ENCODE measurements around the gene ZDHHC4.
"Not testable (repeated sequence)": the region's sequence is repeated elsewhere in the genome, so short reads cannot be mapped to it uniquely, and the experiment has no call there.

ZDHHC4 gene

DNA sequence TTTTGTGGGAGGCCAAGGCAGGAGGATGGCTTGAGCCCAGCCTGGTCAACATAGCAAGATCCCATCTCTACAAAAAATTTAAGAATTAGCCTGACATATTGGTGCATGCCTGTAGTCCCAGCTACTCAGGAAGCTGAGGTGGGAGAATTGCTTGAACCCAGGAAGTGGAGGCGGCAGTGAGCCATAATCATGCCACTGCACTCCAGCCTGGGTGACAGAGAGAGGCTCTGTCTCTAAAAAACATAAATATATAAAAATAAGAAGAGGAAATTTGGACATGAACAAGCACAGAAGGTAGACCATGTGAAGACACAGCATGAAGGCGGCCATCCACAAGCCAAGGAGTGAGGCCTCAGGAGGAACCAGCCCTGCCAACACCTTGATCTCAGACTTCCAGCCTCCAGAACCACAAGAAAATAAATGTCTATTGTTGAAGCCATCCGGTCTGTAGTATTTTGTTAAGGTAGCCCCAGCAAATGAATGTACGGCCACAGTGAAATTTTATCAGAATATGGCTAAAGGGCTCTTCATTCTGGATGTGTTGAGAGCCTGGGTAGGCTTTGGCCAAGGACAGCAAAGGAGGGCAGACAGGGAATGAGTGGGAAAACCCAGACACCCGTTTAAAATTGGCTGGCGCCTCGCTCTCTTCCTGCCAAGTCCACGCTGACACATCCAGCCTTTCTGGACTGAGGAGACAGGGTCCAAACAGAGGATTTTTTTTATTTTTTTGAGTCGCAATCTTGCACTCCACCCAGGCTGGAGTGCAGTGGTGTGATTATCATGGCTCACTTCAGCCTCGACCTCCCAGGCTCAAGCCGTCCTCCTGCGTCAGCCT lies 13.1 kb upstream of the ZDHHC4 start:
- no peak for DNase-seq

DNA sequence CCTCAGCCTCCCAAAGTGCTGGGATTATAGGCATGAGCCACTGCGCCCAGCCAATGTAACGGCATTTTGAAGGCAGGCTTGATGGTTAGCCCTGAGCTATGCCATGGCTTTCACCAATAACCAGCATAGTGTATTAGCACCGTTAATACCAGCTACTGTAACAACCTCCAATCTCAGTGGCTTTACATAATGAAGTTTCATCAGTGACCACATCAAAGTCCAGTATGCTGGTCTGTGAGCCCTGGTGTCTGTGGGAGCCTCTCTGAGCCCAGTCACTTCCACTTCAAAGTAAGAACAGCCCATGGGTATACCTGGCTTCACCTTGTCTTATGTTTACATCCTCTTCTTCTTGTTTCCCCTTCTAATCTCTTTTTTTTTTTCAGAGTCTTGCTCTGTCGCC lies 11.6 kb upstream of the ZDHHC4 start:
- no peak for DNase-seq

DNA sequence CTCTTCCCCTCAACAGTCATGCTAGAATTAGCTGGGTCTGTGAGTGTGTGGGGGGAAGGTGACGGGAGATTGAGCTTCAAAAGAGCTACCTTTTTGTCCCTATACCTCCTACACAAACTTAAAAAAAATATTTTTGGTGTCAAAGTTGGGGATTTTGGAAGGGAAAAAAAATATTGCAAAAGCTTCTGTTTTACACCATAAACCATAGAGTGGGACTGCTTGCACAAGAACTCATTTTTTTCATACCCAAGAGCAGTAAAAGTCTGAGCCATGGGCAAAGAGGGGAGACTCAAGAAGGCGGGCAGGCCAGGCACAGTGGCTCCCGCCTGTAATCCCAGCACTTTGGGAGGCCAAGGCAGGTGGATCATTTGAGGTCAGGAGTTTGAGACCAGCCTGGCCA lies 9.4 kb upstream of the ZDHHC4 start:
- no peak for DNase-seq

DNA sequence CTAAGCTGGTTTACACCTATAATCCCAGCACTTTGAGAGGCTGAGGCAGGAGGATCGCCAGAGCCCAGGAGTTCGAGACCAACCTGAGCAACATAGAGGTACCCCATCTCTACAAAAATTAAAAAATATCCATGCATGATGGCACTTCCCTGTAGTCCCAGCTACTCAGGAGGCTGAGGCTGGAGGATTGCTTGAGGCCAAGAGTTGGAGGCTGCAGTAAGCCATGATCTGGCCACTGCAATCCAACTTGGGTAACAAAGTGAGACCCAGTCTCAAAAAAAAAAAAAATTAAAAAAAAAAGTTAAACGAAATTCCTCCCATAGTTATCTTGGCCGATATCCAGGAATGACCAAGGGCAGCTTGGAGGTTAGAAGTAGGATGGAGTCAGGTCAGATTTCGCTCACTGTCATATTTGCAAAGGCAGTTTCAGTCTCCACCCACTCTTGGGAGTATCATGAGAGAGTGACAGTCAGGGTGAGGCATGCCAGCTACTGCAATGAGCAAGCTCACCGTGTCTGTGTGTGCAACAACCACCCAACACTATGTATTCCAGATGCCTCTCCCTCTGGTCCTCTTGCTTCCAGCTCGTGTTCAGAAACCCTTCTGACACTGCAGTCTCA lies 6.0 kb upstream of the ZDHHC4 start:
- DNase-seq = no peak

DNA sequence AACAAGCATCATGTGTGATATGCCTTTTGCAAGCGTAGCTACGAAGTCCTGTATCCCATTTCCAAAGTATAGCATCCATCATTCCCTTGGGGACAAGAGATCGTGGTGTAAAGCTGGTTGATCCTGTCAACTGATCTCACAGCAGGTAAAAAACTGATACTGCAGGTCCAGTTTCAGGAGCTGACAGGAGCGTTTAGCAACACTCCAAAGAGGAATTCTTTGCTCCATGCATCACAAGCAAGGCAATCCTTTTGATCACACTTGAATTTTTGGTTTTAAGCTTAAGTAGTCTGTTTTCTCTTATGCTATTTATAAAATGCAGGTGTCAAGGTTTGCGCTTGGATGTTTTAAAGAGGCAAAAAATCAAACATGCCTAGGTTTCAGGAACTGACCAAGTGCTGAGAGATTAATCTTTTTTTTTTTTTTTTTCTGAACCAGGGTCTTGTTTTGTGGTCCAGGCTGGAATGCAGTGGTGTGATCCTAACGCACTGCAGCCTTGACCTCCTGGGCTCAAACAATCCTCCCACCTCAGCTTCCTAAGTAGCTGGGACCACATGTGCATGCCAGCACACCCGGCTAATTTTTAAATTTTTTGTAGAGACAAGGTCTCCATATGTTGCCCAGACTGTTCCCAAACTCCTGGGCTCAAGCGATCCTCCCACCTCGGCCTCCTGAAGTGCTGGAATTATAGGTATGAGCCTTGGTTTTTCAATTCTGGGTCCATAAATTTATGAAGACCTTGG lies 1.8 kb upstream of the ZDHHC4 start:
- no peak for DNase-seq

DNA sequence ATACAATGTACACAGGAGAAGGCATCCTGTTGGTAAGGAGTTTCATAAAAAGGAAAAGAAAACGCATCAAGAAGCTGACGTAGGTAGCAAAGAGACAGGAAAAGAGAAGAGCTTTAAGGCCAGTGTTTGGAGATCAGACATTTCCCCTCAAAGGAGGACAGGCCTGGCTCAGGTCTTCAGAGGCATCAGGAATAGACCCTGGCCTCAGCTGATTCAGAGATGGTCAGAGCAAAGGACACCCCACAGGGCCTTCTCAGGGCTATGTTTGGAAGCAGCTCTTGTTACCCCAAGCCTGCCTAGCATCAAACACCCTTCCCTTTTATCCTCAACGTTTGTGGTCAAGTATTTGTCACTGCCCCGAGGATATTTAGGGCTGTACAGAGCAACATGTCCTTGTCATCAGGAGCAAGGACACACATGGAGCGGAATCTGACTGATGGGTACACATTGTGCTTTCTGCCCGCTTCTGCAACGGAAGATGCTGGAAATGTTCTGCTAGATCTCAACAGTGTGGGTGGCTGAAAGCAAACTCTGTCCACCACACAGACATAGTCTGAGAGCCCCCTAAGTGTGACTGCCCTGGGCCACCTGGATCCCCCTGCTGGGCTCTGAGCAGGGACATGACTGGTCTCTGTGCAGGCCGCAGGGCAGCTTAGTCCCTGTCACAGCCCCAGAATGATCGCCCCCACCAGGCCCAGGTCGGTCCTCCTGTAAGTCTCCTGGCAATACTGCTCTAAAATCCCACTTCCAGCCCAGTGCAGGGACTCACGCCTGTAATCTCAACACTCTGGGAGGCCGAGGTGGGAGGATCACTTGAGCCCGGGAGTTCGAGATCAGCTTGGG lies 1.0 kb upstream of the ZDHHC4 start:
- no peak for DNase-seq

DNA sequence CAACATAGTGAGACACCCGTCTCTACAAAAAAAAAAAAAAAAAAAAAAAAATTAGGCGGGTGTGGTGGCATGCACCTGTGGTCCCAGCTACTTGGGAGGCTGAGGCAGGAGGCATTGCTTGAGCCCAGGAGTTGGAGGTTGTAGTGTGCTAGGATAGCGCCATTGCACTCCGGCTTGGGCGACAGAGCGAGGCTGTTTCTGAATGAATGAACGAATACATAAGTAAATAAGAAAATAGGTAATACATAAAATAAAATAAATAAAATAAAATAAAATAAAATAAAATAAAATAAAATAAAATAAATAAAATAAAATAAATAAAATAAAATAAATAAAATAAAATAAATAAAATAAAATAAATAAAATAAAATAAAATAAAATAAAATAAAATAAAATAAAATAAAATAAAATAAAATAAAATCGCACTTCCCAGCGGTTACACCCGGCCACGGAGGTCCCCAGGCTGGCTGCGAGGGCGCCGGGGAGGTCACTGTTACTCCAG lies 336 bp upstream of the ZDHHC4 start:
- DNase-seq = not testable (repeated sequence)

DNA sequence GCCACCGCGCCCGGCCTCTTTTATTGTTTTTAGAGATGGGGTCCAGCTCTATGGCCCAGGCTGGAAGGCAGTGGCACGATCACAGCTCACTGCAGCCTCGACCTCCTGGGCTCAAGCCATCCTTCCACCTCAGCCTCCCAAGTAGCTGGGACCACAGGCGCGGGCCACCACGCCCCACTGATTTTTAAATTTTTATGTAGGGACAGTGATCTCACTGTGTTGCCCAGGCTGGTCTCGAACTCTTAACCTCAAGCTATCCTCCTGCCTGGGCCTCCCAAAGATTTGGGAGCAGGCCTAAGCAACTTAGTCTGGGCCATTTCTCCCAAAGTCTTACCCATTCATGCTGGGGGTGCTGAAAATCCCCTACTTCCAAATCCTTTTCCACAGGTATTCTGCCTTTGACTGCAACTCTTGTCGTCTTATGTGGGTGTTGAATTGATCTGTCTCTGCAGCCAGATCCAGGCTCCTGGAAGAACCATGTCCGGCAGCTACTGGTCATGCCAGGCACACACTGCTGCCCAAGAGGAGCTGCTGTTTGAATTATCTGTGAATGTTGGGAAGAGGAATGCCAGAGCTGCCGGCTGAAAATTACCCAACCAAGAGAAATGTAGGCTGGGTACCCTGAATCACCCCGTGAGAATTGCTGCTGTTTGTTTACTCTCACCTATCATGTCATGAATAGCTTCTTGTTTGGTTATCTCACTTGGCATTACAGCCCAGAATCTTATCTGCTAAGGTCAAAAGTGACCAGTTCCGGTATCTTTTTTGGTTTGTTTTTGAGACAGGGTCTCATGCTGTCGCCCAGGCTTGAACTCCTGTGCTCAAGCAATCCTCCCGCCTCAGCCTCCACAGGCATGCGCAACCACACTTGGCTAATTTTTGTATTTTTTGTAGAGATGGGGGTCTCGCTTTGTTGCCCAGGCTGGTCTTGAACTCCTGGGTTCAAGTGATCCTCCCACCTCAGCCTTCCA lies 1.1 kb downstream of the ZDHHC4 start:
- DNase-seq = no peak

DNA sequence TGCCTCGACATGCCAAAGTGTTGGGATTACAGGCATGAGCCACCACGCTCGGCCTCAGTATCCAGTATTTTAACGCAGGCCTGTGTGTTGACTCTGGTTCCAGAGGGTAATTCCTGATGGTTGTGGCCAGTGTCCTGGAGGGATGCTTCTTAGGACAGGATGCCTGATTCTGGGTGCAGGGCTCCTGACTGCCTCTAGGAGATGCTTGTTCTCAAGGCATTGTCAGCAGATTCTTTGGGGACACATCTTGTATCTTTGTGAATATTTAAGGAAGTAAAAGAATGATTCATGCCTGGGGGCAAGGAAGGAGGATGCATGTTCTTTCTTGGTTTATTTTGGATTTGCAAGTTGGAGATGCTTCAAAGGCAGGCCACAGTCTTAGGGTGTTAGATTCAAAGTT lies 2.2 kb downstream of the ZDHHC4 start:
- DNase-seq = peak in 1 of 2 experiments; percentile 37

DNA sequence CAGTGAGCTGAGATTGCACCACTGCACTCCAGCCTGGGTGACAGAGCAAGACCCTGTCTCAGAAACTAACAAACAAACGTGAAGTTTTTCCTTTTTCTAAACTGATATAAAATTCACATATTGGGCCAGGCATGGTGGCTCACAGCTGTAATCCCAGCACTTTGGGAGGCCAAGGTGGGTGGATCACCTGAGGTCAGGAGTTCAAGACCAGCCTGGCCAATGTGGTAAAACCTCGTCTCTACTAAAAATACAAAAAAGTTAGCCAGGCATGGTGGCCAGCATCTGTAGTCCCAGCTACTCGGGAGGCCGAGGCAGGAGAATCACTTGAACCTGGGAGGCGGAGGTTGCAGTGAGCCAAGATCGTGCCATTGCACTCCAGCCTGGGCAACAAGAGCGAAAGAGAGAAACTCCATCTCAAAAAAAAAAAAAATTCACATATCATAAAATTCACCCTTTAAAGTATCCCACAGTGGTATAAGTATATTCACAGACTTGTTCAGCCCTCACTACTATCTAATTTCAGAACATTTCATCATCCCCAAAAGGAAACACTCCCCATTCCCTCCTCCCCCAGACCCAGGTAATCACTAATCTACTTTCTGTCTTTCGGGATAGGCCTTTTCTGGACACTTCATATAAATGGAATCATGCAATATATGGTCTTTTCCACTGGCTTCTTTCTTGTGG lies 8.6 kb downstream of the ZDHHC4 start:
- DNase-seq = not testable (repeated sequence)

DNA sequence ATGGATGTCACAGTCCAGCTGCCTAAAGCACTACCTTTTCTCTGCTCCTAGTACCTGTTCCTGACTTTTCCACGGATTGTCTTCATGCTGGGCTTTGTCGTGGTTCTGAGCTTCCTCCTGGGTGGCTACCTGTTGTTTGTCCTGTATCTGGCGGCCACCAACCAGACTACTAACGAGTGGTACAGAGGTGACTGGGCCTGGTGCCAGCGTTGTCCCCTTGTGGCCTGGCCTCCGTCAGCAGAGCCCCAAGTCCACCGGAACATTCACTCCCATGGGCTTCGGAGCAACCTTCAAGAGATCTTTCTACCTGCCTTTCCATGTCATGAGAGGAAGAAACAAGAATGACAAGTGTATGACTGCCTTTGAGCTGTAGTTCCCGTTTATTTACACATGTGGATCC lies 11.3 kb downstream of the ZDHHC4 start:
- no peak for DNase-seq

DNA sequence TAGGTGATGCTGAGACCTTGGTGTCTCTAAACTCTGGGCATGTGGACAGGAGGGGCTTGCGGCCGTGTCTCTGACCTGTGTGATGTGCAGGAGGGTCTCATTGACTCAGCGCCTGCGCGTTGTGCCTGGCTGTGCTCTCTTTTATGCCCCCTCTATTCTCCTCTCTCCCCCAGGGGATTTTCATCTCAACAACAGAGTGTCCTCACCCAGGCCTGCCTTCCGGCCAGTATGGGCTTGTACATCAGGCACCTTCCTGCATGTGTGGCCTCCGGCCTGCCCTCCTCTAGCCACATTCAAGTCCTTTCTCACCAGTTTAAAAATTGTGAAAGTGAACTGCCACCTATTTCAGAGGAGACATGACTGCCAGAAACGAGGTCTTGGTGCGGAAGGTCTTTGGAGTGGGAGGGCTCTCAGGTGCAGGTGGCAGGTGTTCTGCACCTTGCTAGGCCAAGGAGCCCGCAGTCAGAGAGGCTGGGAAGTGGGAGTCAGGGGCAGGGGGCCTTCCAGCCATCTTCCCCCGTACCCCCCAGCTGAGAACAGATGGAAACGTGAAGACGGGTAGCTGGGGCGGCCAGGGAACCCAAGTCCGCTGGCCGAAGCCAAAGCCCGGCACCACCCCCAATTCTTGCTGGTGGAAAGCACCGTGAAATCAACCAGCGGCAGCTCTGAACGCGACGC lies 12.0 kb downstream of the ZDHHC4 start:
- no peak for DNase-seq

DNA sequence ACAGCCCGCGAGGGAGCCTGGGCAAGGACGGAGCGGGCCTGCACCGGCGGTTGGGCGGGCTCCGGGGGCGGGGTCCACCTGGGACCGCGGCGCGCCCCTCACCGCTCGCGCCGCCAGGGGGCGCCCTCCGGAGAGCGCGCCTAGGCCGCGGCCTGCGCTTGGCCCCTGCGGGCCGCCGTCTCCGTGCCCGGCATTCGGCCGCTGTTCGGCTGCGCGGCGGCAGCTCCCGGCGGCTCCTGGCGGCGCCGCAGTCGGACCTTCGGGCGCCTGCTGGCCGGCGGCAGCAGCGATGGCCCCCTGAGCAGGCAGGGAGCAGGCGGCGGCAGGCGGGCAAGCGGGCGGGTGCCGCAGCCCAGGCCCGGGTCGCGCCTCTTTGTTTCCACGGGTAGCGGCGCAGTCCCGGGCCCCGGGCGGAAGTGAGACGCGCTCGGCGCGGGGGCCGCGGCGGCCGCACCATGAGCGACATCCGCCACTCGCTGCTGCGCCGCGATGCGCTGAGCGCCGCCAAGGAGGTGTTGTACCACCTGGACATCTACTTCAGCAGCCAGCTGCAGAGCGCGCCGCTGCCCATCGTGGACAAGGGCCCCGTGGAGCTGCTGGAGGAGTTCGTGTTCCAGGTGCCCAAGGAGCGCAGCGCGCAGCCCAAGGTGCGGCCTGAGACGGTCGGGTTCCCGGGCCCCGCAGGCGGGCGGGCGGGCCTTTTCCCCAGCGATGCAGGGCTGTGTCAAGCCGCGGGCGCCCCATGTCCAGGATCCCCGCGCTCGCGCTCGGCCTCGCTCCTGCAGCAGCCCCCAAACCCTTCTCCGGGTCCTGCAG lies 12.8 kb downstream of the ZDHHC4 start, which contains the start of gene INTS15:
TSS of gene INTS15 (plus strand) at position 193 of the 816 bp plus-strand sequence. CDS start at position 456, 263 bp downstream.
- peak; percentile 57 to 79 for DNase-seq

DNA sequence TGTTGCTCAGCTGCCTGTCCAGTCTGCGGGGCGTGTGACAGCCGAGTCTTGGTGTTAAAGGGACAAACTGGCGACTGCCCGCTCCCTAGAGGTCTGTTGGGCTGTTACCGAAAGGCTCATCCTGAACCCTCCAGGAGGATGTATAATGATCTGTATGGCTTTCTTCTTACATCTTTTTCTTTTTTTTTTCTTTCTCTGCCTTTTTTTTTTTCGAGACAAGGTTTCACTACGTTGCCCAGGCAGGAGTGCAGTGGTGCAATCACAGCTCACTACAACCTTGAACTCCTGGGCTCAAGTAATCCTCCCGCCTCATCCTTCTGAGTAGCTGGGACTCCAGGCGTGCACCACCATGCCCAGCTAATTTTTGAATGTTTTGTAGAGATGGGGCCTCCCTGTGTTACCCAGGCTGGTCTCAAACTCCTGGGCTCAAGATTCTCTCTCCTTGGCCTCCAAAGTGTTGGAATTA lies 13.4 kb downstream of the ZDHHC4 start:
- peak in 1 of 2 experiments; percentile 59 for DNase-seq

DNA sequence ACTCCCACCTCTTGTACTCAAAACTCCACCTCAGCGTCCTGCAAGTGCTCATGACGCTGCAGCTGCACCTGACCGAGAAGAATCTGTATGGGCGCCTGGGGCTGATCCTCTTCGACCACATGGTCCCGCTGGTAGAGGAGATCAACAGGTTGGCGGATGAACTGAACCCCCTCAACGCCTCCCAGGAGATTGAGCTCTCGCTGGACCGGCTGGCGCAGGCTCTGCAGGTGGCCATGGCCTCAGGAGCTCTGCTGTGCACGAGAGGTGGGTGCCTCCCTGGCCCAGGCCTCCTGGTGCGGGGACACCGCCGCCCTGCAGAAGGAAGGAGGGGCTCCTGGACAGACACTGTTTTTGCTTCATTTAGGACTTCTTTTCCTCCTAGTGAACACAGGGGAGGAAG lies 22.8 kb downstream of the ZDHHC4 start:
- no peak for DNase-seq

DNA sequence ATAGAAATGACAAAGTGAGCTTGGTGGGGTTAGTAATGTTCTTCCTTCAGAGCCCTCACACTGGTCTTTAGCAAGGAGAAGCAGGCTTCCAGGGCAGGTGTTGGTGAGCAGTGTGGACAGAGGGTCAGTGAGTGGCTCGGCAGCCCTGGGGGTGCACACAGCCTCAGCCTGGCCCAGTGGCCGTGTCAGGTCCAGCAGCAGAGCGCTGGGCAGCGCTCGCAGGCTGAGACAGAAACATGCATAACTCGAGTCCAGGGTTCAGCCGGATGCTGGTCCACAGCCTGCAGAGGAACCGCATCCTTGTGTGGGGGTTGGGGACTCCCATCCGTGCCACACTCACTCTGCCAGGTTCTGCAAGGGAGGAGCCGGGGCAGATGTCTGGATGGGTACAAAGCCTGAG lies 27.2 kb downstream of the ZDHHC4 start:
- DNase-seq = no peak

DNA sequence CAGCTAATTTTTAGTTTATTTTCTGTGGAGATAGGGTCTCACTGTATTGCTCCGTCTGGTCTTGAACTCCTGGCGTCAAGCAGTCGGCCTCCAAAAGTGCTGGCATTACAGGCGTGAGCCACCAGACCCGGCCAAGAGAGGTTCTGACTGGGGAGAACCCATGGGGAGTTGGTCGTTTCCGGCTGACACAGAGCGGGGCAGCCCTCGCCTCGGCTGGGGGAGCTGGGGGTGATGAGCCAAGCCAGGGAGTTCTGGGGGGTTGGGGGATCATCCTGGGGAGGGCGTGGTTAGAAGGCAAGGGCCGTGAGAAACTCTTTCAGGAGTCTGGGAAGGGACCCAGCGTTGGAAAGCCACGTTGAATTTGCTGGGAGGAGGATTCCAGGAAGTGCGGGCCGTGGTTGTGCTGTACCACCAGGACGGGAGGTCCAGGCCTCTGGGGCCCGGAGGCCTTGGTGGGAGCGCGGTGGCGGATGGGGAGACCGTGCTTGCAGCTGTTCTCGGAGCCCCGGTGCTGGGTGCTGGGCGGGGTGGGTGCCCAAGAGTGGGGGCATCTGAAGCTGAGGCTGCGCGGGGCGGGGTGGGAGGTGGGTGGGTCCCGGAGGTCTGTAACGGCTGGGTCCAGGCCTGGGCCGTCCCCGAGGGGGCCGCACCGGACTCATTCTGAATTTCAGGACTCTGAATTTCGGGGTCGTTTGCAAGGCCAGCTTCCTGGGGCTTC lies 29.8 kb downstream of the ZDHHC4 start:
- DNase-seq = no peak

DNA sequence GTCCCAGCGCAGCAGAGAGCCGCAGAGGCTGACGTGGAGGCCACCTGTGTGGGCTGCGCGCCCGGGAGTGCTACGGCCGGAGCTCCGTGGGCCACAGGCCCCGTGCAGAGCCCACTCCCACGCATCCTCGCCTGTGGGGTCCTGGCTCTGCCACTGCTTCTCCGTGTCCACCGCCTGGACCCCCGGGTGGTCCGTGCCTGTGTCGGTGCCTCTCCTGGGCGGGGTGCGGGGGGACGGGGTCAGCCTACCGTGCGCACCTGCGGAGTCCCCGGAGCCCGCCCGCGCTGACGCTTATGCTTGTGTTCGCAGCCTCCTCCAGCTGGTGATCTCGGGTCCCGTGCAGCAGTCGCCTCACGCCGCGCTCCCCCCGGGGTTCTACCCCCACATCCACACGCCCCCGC lies 30.4 kb downstream of the ZDHHC4 start:
- DNase-seq = no peak
